HepG2 (cell line): ENCODE results near the gene TMEM256. TPM values are rescaled to one million over a fixed set of nuclear protein-coding genes. Genes with fewer than 3 reads are reported as not detected.

Source experiments
- AGO1 ChIP-seq: fragments of 200-400 bp; formaldehyde crosslinking; IDR thresholded peaks from 2 replicates; pipeline ENCODE4 v1.6.1; 2017; ENCODE audit warnings: mild to moderate bottlenecking, low read depth, low read length, moderate library complexity; ENCODE audit not compliant: poor library complexity, severe bottlenecking
- CBX2 ChIP-seq, 2 experiments: fragments of 200-600 bp in 1 of 2; sonication (generic); formaldehyde crosslinking in 1 of 2; IDR thresholded peaks; 2 replicates each; pipeline versions ENCODE4 v1.7.0 to v1.8.1; 2018 to 2022; ENCODE audit warnings: low read depth in 2 of 2, low read length in 1 of 2, mild to moderate bottlenecking in 1 of 2, missing genetic modification reagents in 1 of 2
- CREB1 ChIP-seq, 2 experiments: fragments of 450-650 bp in 1 of 2; IDR thresholded peaks; 2 replicates each; pipeline ENCODE4 v1.6.1; 2016 to 2017; ENCODE audit warnings: control low read depth in 1 of 2, mild to moderate bottlenecking in 1 of 2, missing compliant biosample characterization in 1 of 2, missing genetic modification characterization in 1 of 2
- DMTF1 ChIP-seq: sonication (generic); formaldehyde crosslinking; IDR thresholded peaks from 2 replicates; pipeline ENCODE4 v1.4.0; 2020; ENCODE audit warnings: mild to moderate bottlenecking, missing genetic modification reagents
- FOSL2 ChIP-seq: sonication (generic); formaldehyde crosslinking; IDR thresholded peaks from 2 replicates; pipeline ENCODE4 v1.4.0; 2020; ENCODE audit warnings: missing genetic modification reagents
- GABPA ChIP-seq, 2 experiments: IDR thresholded peaks; 2 replicates each; pipeline ENCODE4 v1.6.1; 2011 to 2016; ENCODE audit warnings: low read depth in 2 of 2, low read length in 1 of 2, missing biosample characterization in 1 of 2, missing genetic modification characterization in 1 of 2
- GMEB2 ChIP-seq: IDR thresholded peaks from 2 replicates; pipeline ENCODE4 v1.6.1; 2016; ENCODE audit warnings: missing biosample characterization, missing genetic modification reagents, low read depth
- HMGA1 ChIP-seq: sonication (generic); formaldehyde crosslinking; conservative IDR thresholded peaks from 2 replicates; pipeline ENCODE4 v1.4.0; 2020; ENCODE audit warnings: missing genetic modification reagents
- ISL2 ChIP-seq: sonication (generic); formaldehyde crosslinking; IDR thresholded peaks from 2 replicates; pipeline ENCODE4 v1.5.0; 2020; ENCODE audit warnings: missing genetic modification reagents
- MTERF4 ChIP-seq: sonication (generic); formaldehyde crosslinking; IDR thresholded peaks from 2 replicates; pipeline ENCODE4 v1.8.0; 2023; ENCODE audit warnings: mild to moderate bottlenecking, missing genetic modification reagents
- PLRG1 ChIP-seq: fragments of 450-650 bp; conservative IDR thresholded peaks from 2 replicates; pipeline ENCODE4 v1.6.1; 2016
- POLR2A ChIP-seq, 2 experiments: IDR thresholded peaks; 2 replicates each; pipeline ENCODE4 v1.6.1; 2011; ENCODE audit warnings: low read depth in 2 of 2, low read length in 2 of 2, mild to moderate bottlenecking in 1 of 2, moderate library complexity in 1 of 2; ENCODE audit not compliant: insufficient read depth in 1 of 2
- SMC3 ChIP-seq: IDR thresholded peaks from 2 replicates; pipeline ENCODE4 v1.6.1; 2011; ENCODE audit warnings: low read length, improper control_type of control experiment
- TAF1 ChIP-seq: sonication (generic); formaldehyde crosslinking; IDR thresholded peaks from 2 replicates; pipeline ENCODE4 v1.4.0; 2020; ENCODE audit warnings: missing genetic modification reagents
- THAP7 ChIP-seq: sonication (generic); formaldehyde crosslinking; IDR thresholded peaks from 2 replicates; pipeline ENCODE4 v1.8.1; 2023; ENCODE audit warnings: mild to moderate bottlenecking, missing genetic modification reagents
- ZNF10 ChIP-seq: sonication (generic); formaldehyde crosslinking; IDR thresholded peaks from 2 replicates; pipeline ENCODE4 v1.4.0; 2020; ENCODE audit warnings: mild to moderate bottlenecking, low read depth, missing genetic modification reagents, borderline replicate concordance
- ZNF143 ChIP-seq: sonication (generic); formaldehyde crosslinking; IDR thresholded peaks from 2 replicates; pipeline ENCODE4 v1.4.0; 2020; ENCODE audit warnings: missing genetic modification reagents
- ZNF234 ChIP-seq: sonication (generic); formaldehyde crosslinking; conservative IDR thresholded peaks from 2 replicates; pipeline ENCODE4 v1.5.1; 2020; ENCODE audit warnings: mild to moderate bottlenecking, missing genetic modification reagents
- ZNF274 ChIP-seq: sonication (generic); formaldehyde crosslinking; IDR thresholded peaks from 2 replicates; pipeline ENCODE4 v1.5.1; 2020; ENCODE audit warnings: mild to moderate bottlenecking, missing genetic modification reagents
- ZNF34 ChIP-seq: sonication (generic); formaldehyde crosslinking; IDR thresholded peaks from 2 replicates; pipeline ENCODE4 v1.4.0; 2020; ENCODE audit warnings: mild to moderate bottlenecking, missing genetic modification reagents, borderline replicate concordance
- ZNF460 ChIP-seq: sonication (generic); formaldehyde crosslinking; IDR thresholded peaks from 2 replicates; pipeline ENCODE4 v1.5.1; 2020; ENCODE audit warnings: missing genetic modification reagents, mild to moderate bottlenecking, borderline replicate concordance
- ZNF691 ChIP-seq: sonication (generic); formaldehyde crosslinking; IDR thresholded peaks from 2 replicates; pipeline ENCODE4 v1.4.0; 2020; ENCODE audit warnings: missing genetic modification reagents, low read depth, mild to moderate bottlenecking, borderline replicate concordance
- ZSCAN12 ChIP-seq: sonication (generic); formaldehyde crosslinking; IDR thresholded peaks from 2 replicates; pipeline ENCODE4 v1.9.0; 2021; ENCODE audit warnings: mild to moderate bottlenecking, missing genetic modification reagents
- polyA plus RNA-seq, 8 experiments: library from polyadenylated mRNA; depleted of rRNA in 3 of 8; stranded (reverse) in 7 of 8; unstranded in 1 of 8; fragments of >200 nt; fragmentation: Illumina TruSeq in 4 of 8; extraction: Trizol in 4 of 8; gene quantifications; 2 replicates each; pipeline versions ENCODE4 v1.2.1 to v1.2.3, GENCODE V29; 2011 to 2016; ENCODE audit warnings: low read depth in 4 of 8, missing spikeins in 1 of 8, mixed read lengths in 1 of 8; ENCODE audit not compliant: insufficient read depth in 1 of 8
- total RNA-seq, 5 experiments: library from RNA; depleted of rRNA; stranded (reverse); fragments of >200 nt; fragmentation: Illumina TruSeq; extraction: Trizol; gene quantifications; 2 replicates each; pipeline ENCODE4 v1.2.3, GENCODE V29; 2016; ENCODE audit warnings: low read depth in 1 of 5

The TMEM256 gene
- total and polyA plus RNA-seq, 2 of the 13 experiments (the other 11 are each of a cell fraction or from before 2014, with no cell fraction given) = 231 to 252 TPM

GRCh38 chr17:7380855-7381683 lies 22.8 kb downstream of the TMEM256 start, which contains the start of gene TNK1 (continued):
- TF ChIP-seq DMTF1 (CRISPR knock-in tag) (no peak), ZNF234 (CRISPR knock-in tag) (no peak), AGO1 (no peak), TAF1 (CRISPR knock-in tag) (peak; percentile 73), MTERF4 (no peak), CBX2 (IDR thresholded peaks at IDR 0.05; ENCODE audit: low read depth, low read length) (no peak), CBX2 (CRISPR knock-in tag; IDR thresholded peaks at IDR 0.05; ENCODE audit: low read depth) (no peak), PLRG1 (no peak), ZSCAN12 (CRISPR knock-in tag) (0 out of 2 replicates have a peak, but pooled peaks have one; percentile 11), ZNF10 (CRISPR knock-in tag) (no peak), GMEB2 (CRISPR knock-in tag) (no peak), ZNF34 (CRISPR knock-in tag) (no peak; the same call in 1 of the 2 replicates), ZNF460 (CRISPR knock-in tag) (no peak), ZNF143 (CRISPR knock-in tag) (no peak), GABPA (IDR thresholded peaks at IDR 0.05; ENCODE audit: low read depth, low read length) (no peak), GABPA (CRISPR knock-in tag; IDR thresholded peaks at IDR 0.05; ENCODE audit: low read depth) (no peak), THAP7 (CRISPR knock-in tag) (no peak), ISL2 (CRISPR knock-in tag) (peak; percentile 46; the same call in 1 of the 2 replicates), SMC3 (no peak), HMGA1 (CRISPR knock-in tag) (no peak), POLR2A (IDR thresholded peaks at IDR 0.05; ENCODE audit: insufficient read depth in 1 of 2, low read depth in 2 of 2, low read length in 2 of 2) (peak in 1 of 2 experiments; percentile 80; a peak in 2 of 4 replicates), ZNF274 (CRISPR knock-in tag) (no peak), FOSL2 (CRISPR knock-in tag) (no peak), CREB1 (IDR thresholded peaks at IDR 0.05) (no peak), CREB1 (CRISPR knock-in tag; IDR thresholded peaks at IDR 0.05) (no peak), ZNF691 (CRISPR knock-in tag) (no peak)
